C1 segment of cervical spinal cord (tissue), 14 donors: ENCODE results near the gene CREG2.

Source experiments
- DNase-seq, 14 donors: peaks; one replicate each; lab custom pipeline; 2025; lab: John Stamatoyannopoulos, UW

Gene CREG2

DNA sequence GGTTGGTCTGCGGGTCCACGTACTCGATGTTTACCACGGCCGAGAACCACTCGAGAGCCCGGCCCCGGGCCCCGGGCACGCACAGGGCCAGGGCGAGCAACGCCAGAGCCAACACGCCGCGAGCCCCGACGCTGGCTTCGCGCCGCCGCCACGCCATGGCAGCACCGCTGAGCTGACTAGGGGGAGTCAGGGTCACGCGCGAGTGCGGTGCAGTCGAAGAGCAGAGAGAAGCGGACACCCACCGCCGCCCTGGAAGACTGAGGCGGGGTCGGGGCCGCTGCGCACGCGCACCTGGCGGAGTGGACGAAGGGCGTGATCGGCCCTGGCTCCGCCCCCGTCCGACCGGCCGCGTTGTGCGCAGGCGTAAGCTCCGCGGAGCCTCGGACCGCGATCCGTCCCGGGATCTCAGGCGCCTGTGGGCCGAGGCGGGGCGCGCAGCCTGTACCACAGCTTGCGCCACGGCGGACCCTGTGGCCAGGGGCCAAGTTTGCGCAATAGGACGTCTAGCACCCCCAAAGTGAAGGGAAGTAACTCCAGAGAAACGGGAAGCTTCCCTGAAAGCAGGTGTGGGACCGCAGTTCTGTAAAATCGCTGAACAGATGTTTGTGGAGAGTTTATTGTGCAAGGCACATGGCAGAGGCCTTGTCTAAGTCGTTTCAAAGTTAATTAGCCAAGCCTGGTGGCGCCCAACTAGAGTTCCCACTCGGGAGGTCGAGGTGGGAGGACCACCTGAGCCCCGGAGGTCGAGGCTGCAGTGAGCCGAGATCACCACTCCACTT, 78.7 kb downstream of the CREG2 start, which contains the start of gene RNF149:
Gene RNF149, minus strand, starts transcription at position 270 of the 779 bp plus-strand sequence. Its CDS starts 113 bp downstream, at position 157.
- DNase-seq, result peak in 13 of 14 donors; percentile 48 to 95 (median 83)

DNA sequence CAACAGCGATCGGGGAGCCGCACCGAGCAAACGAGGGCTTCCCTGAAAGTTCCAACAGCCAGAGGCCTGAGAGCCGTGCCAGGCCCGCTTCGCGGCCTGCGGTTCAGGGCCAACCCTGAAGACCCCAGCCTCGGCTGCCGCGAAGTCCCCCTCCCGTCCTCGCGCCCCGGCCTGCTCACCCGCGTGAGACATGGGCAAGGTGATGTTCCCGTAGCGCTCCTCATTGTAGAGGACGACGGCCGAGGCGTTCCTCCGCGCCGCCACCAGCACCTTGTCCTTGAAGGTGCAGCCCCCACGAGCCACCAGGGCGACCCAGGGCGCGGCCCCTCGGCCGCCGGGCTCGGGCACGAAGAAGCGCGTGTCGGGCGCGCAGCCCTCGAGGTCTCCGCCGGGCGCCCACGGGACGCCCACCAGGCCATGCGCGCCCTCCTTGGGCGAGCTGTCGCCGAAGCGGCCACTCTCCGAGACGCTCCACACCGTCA, 79.3 kb downstream of the CREG2 start:
- DNase-seq, result peak in 3 of 14 donors; percentile 28 to 62 (median 60)

DNA sequence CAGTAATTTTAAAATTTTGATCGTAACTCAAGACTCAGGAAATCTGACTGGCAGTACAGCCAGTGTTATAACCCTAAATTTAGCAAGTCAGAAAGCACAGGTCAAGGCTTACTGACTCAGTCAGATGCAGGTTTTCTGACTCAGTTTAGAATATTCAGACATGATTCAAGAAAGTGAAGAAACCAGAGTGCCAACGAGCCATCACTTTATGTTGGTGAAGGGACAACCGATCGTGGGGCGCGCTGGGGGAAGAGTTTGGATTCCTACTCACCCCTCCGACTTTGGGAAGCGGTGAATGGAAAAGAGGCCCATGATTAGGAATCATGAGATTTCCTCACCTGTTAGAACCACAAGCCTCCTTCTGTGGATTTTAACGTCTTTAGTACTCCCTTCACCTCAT, 79.8 kb downstream of the CREG2 start:
- no peak for DNase-seq

DNA sequence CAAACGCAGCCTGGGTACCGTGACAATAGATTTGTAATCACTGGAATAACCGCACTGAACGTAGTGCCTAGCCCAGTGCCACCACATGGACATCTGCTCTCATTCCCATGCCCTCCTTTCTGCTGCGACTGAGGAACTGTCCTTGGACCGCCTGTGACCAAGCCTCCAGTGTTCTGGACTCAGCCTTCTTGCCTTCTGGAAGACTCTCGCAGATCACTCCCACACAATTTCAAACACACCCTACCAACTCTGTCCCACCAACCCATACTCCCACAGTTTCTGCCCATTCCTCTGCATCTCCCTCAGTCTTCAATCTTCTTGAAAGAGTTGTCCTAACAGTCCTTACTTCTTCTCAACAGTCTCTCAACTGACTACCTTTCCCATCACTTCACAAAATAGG, 80.9 kb downstream of the CREG2 start:
- DNase-seq, result no peak

DNA sequence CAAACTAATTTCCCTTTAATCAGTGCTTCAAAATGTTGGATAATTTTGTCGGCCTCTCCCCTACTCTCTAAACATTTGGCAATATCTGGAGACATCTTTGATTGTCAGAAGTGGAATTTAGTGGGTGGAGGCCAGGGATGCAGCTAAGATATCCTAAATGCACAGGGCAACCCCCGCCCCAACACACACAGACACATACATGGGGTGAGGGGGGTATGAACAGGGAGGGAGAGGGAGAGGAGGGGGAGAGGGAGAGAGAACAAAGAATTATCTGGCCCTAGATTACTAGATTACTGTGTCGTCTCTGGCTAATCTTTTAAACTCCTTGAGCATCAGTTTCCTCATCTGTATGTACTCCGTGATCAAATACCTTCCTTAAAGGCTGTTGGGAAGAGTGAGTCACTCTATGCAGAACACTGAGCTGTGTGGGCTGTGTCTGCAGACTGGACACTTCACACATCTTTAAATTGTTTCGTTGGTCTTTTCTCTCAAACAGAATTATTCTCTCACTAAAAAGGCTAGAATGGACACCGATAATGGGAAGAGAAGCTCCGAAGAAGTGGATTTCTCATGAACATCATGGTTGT, 81.7 kb downstream of the CREG2 start:
- DNase-seq, result no peak

DNA sequence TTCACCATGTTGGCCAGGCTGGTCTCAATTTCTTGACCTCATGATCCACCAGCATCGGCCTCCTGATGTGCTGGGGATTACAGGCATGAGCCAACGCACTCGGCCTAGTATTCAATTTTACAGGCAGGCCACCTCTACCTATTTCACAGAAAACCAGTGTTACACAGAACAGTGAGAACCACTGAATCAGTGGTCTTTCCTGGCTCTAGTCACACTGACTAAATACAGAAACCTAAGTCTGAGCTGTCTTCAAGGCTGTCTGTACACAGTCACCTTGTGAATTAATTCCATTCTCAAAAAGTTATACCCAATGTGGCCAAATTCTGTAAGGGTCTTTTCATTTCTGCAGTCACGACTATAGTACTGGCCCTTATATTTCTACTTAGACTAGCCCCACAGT, 82.3 kb downstream of the CREG2 start:
- DNase-seq, result no peak

DNA sequence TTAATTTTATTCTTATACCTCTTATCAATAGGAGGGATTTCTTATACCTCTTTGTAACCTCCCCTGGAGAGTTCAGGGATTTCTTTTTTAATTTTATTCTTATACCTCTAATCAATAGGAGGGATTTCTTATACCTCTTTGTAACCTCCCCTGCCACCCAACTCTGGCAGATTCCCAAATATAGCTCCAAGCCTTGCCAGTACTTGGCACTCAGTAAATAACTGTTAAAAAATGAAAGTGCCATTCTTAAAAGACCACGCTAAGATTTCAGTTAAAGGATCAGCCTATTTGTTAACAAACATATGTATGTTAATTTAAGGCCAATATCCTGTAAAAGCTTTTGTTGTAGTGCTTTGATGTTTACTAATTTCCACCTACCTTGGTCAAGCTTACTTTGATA, 83.6 kb downstream of the CREG2 start:
- no peak for DNase-seq

DNA sequence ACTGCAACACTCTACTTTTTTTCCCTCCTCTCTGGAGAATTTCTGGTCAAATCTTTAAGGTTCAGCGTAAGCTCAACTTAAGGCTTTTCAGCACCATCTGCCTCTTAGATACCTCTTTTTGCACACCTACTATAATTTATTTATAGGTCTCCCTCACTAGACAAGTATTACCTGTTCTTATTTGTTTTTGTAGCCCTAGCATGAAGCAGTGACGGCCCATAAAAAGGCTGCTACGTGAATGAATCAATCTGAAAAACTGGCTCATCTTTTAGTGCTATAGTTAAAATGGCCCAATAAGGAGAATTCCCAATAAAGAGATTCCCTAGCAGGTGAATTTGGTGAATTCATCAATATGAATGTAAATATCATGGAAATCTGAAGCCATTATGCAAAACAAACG, 85.3 kb downstream of the CREG2 start:
- DNase-seq, result no peak

DNA sequence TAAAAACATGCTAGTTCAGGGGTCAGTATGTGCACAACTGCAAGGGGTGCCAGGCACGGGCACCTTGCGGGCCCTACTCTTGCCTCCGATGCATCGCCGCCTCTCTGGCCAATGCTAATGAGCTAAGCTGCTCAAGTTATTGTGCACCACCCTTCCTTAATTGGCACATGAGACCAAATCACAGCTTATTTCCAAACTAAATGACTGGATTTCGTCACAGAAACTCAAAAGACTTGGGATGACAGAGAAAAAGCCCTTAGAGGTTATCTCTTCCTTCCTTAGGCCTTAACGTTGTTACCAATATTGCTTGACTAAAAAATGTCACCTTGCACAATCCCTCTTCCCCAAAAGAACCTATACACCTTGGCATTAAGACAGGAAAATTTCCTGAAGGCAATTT, 86.5 kb downstream of the CREG2 start:
- no peak for DNase-seq

DNA sequence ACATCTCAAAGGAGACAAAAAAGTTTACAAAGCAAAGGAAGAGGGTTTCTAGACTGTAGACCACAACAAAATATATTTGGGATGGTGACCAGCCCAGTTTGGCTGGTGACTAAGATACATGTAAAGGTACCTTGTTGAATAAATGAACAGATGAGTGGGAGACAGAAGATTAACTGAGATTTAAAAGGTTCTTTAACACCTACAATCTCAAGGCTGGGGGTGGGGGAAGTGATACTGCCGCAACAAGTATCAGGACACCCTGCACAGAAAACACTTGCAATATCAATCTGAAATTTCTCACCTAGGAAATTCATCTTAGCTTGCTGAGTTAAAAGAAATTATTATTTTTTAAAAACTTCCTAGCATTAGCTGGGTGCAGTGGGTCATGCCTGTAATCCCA, 87.1 kb downstream of the CREG2 start:
- DNase-seq, result no peak

DNA sequence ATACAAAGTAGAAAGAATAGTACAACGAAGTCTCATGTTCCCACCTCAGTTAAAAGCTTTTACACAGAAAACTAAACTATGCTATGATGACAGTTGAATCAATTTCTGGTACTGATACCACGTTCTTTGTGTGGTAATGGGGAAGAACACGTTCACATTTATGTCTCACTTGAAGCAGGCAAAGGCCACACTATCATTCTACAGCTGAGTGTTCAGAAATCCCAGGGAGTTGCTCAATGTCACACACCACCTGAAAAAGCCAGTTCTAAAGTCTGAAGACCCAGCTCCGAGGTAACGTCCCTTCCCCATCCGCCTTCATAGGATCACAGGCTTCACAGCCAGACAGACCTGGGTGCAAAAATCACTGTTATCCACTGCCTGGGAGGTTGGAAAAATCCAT, 87.7 kb downstream of the CREG2 start:
- no peak for DNase-seq

DNA sequence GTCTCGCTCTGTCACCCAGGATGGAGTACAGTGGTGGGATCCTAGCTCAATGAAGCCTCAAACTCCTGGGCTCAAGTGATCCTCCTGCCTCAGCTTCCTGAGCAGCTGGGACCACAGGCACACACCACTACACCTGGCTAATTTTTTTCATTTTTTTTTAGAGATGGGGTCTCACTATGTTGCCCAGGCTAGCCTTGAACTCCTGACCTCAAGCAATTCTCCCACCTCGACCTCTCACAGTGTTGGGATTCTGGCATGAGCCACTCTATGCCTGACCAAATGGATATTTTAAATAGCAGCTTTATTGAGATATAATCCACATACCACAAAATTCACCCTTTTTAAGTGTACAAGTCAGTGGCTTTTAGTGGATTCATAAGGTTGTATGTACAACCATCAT, 89.9 kb downstream of the CREG2 start:
- no peak for DNase-seq

DNA sequence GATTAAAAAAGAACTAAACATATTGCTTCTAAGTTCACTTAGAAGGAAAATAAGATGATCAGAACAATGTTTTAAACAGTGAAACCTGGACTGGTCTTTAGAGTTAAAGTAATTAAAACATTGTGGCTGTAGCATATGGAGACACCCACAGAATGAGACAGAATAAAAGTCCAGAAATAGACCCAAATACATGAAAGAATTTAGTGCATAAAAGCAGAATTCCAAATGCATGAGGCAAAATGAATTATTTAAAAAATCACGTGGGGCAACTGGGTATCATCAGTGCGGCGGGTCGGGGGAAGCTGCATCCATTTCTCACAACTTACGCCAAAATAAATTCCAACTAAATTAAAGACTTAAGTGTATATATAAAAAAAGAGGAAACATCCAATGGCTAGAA, 90.9 kb downstream of the CREG2 start:
- no peak for DNase-seq

DNA sequence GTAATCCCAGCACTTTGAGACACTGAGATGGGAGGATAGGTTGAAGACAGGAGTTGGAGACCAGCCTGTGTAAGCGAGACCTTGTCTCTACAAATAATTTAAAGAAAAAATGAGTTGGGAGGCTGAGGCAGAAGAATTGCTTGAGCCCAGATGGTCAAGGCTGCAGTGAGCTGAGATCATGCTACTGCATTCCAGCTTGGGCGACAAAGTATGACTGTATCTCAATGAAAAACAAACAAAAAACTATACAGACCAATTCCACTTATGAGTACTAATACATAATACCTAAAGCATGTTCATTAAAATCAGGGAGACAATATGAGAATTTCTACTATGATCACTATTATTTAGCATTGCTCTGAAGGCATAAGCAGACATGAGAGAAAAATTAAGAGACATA, 91.4 kb downstream of the CREG2 start:
- no peak for DNase-seq
